ENCODE data around the gene DLGAP1. TPM values are rescaled to one million over a fixed set of nuclear protein-coding genes. Genes with fewer than 3 reads are reported as not detected.

The DLGAP1 gene
- total and polyA plus RNA-seq, 10 donors, result 0.11 to 6.0 (median 2.1) TPM

DNA sequence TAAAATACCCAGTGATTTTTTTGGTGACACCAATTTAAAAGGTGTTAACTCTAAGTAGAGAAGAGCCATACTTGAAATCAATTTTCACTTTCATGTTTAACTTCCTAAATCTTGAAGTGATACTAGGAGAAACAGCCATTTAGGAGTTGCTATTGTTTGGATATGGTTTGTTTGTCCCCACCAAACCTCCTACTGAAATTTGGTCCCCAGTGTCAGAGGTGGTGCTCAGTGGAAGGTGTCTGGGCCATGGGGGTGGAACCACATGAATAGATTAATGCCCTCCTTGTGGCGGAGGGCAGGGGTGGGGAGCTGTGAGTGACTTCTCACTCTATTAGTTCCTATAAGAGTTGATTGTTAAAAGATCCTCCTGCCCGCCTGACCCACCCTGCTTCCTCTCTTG lies 377.9 kb downstream of the DLGAP1 start:
- Histone ChIP-seq H3K27me3 (replicated peaks in 1 of 7) (no peaks in the 10 kb centered on the region), H3K27ac (no peak overlapping the region), H3K36me3 (no peaks in the 10 kb centered on the region), H3K4me3 (no peak overlapping the region), H3K9me3 (no peaks in the 10 kb centered on the region), H3K4me1 (no peaks in the 10 kb centered on the region)
- no peak for DNase-seq
- WGBS, 5 donors, result 46 to 89% (median 67%) methylated on average over 2 of the region's 2 CpGs
- TF ChIP-seq, protein P1, sequence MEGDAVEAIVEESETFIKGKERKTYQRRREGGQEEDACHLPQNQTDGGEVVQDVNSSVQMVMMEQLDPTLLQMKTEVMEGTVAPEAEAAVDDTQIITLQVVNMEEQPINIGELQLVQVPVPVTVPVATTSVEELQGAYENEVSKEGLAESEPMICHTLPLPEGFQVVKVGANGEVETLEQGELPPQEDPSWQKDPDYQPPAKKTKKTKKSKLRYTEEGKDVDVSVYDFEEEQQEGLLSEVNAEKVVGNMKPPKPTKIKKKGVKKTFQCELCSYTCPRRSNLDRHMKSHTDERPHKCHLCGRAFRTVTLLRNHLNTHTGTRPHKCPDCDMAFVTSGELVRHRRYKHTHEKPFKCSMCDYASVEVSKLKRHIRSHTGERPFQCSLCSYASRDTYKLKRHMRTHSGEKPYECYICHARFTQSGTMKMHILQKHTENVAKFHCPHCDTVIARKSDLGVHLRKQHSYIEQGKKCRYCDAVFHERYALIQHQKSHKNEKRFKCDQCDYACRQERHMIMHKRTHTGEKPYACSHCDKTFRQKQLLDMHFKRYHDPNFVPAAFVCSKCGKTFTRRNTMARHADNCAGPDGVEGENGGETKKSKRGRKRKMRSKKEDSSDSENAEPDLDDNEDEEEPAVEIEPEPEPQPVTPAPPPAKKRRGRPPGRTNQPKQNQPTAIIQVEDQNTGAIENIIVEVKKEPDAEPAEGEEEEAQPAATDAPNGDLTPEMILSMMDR (IDR thresholded peaks at IDR 0.05 in 8 of 11, conservative IDR thresholded peaks at IDR 0.05 in 3 of 11), result no peak
- intact Hi-C loops (cut with DNase I; ENCODE audit: low total_unique reads), result no loop called here

DNA sequence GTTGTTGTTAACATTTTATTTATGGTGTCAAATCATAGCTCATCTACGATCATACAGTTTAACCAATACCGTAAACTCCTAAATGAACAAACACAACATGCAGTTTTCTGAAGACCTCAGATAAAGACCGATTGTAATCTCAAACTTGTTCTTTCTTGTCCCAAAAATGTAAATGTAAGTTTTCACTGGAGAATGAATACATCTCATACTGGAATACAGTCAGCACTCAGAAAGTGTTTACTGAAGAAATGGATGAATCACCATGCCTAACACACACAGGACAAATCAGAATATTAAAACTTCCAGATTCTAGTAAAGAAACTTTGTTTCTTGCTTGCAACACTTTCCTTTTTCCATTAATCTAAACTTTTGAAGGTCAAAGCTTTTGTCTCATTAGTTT lies 380.5 kb downstream of the DLGAP1 start:
- Histone ChIP-seq H3K36me3 (no peaks in the 10 kb centered on the region), H3K4me3 (no peak overlapping the region), H3K27ac (no peak overlapping the region), H3K4me1 (no peaks in the 10 kb centered on the region), H3K9me3 (no peaks in the 10 kb centered on the region), H3K27me3 (replicated peaks in 1 of 7) (no peaks in the 10 kb centered on the region)
- WGBS, 5 donors, result 79 to 94% (median 93%) methylated on average over 3 of the region's 3 CpGs
- DNase-seq, result no peak
- intact Hi-C loops (cut with DNase I; ENCODE audit: low total_unique reads), result no loop called here
- TF ChIP-seq POLR2A (IDR thresholded peaks at IDR 0.05) (no peak), POLR2AphosphoS5 (IDR thresholded peaks at IDR 0.05) (no peak)
- TF ChIP-seq, protein P1 (IDR thresholded peaks at IDR 0.05 in 8 of 11, conservative IDR thresholded peaks at IDR 0.05 in 3 of 11), result no peak

DNA sequence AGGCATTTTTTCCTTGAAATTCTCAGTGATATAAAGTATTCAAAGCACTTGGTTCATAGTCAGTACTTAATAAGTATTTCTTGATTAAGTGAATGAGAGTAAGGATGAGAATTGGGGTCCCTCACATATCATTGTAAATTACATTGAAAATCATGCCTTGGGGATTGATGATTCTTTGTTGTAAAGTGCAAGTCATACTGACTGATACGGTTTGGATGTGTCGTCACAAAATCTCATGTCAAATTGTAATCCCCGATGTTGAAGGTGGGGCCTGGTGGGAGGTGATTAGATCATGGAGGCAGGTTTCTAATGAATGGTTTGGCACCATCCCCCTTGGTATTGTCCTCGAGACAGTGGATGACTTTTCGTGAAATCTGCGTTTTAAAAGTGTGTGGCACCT lies 385.9 kb downstream of the DLGAP1 start:
- Histone ChIP-seq H3K4me1 (no peaks in the 10 kb centered on the region), H3K36me3 (no peaks in the 10 kb centered on the region), H3K9me3 (peaks cover 0 to 14% (median 8%) of the 10 kb centered on the region in 8 donors), H3K27me3 (replicated peaks in 1 of 7) (no peaks in the 10 kb centered on the region), H3K27ac (no peak overlapping the region), H3K4me3 (no peak overlapping the region)
- DNase-seq, result no peak
- no peak for TF ChIP-seq POLR2A (IDR thresholded peaks at IDR 0.05)
- TF ChIP-seq, protein P1 (IDR thresholded peaks at IDR 0.05 in 8 of 11, conservative IDR thresholded peaks at IDR 0.05 in 3 of 11), result no peak
- TF ChIP-seq POLR2AphosphoS5 (IDR thresholded peaks at IDR 0.05), result no peak
- 69 to 85% (median 72%) methylated on average over 6 of the region's 6 CpGs for WGBS, 5 donors
- intact Hi-C loops (cut with DNase I; ENCODE audit: low total_unique reads), result no loop called here

DNA sequence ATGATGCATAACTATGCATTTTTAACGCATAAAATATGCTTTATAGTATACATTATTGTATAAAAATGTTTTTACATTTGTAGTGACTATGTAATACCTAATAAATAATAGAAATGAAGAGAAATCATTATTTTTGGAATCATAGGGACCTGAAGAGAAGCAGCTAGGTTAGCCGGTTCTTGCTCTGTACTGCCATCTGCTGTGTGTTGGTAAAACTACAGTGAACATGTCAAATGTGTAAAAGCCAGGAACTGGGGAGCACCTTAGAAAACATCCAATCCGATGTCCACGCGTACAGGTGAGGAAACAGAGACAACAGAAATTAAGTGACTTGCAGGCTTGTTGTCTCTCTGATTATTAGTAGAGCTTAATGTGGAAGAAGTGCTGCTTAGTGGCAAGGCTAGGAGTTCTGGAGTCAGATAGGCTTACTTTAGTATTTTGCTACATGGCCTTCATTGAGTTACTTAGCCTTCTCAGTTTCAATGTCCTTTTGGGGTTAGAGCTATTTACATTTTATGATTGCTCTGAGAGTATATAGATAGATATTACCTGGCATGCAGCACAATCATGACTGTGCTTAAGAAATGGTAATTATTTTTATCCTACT lies 386.5 kb downstream of the DLGAP1 start:
- 16 to 24% (median 16%) methylated on average over 5 of the region's 5 CpGs for WGBS, 5 donors
- Histone ChIP-seq H3K4me1 (no peaks in the 10 kb centered on the region), H3K9me3 (peaks cover 0 to 14% (median 8%) of the 10 kb centered on the region in 8 donors), H3K27ac (no peak overlapping the region), H3K36me3 (no peaks in the 10 kb centered on the region), H3K4me3 (no peak overlapping the region), H3K27me3 (replicated peaks in 1 of 7) (no peaks in the 10 kb centered on the region)
- TF ChIP-seq, protein P1 (IDR thresholded peaks at IDR 0.05 in 8 of 11, conservative IDR thresholded peaks at IDR 0.05 in 3 of 11), result peak in 9 of 11 experiments; percentile 17 to 71 (median 58)
- TF ChIP-seq POLR2A (IDR thresholded peaks at IDR 0.05), result no peak
- no peak for TF ChIP-seq POLR2AphosphoS5 (IDR thresholded peaks at IDR 0.05)
- DNase-seq, result no peak
- intact Hi-C loops (cut with DNase I; ENCODE audit: low total_unique reads), result no loop called here

Measured in spleen (tissue), 11 donors.